ENCODE results near the gene NDFIP2.

NDFIP2 gene

GRCh38 chr13:79480954-79481684 lies at the start of gene NDFIP2:
NDFIP2 (plus strand) TSS chr13:79481155; CDS start chr13:79481204, 49 bp downstream.
- Histone ChIP-seq H3K9ac (ENCODE audit: low read length in 5 of 5) (peak within 1 kb of the TSS; percentile 78 to 91 (median 86)), H3K4me1 (ENCODE audit: control insufficient read depth in 5 of 5, insufficient read depth in 5 of 5, low read length in 5 of 5) (peaks cover 0 to 45% (median 27%) of the 10 kb centered on the region in 5 donors), H3K27ac (ENCODE audit: low read depth, low read length) (peak within 1 kb of the TSS; percentile 64), H3K27me3 (ENCODE audit: control insufficient read depth in 5 of 5, insufficient read depth in 4 of 5, low read length in 5 of 5) (no peaks in the 10 kb centered on the region), H3K4me3 (ENCODE audit: low read depth in 1 of 5, low read length in 5 of 5) (peak within 1 kb of the TSS; percentile 86 to 97 (median 91)), H3K9me3 (ENCODE audit: control insufficient read depth in 5 of 5, low read length in 5 of 5) (no peaks in the 10 kb centered on the region), H3K36me3 (ENCODE audit: control insufficient read depth in 5 of 5, insufficient read depth in 5 of 5, low read length in 5 of 5) (no peaks in the 10 kb centered on the region)

GRCh38 chr13:79432086-79432485 lies 48.9 kb upstream of the NDFIP2 start:
- H3K27me3 ChIP-seq (ENCODE audit: control insufficient read depth in 5 of 5, insufficient read depth in 4 of 5, low read length in 5 of 5) = no peaks in the 10 kb centered on the region
- no peak overlapping the region for H3K27ac ChIP-seq (ENCODE audit: low read depth, low read length)
- H3K36me3 ChIP-seq (ENCODE audit: control insufficient read depth in 5 of 5, insufficient read depth in 5 of 5, low read length in 5 of 5) = no peaks in the 10 kb centered on the region
- no peaks in the 10 kb centered on the region for H3K9me3 ChIP-seq (ENCODE audit: control insufficient read depth in 5 of 5, low read length in 5 of 5)
- H3K4me1 ChIP-seq (ENCODE audit: control insufficient read depth in 5 of 5, insufficient read depth in 5 of 5, low read length in 5 of 5) = no peaks in the 10 kb centered on the region
- H3K9ac ChIP-seq (ENCODE audit: low read length in 5 of 5) = no peak overlapping the region
- H3K4me3 ChIP-seq (ENCODE audit: low read depth in 1 of 5, low read length in 5 of 5) = no peak overlapping the region

- H3K36me3 ChIP-seq (ENCODE audit: control insufficient read depth in 5 of 5, insufficient read depth in 5 of 5, low read length in 5 of 5) = no peaks in the 10 kb centered on the region
- H3K4me1 ChIP-seq (ENCODE audit: control insufficient read depth in 5 of 5, insufficient read depth in 5 of 5, low read length in 5 of 5) = no peaks in the 10 kb centered on the region
- H3K9me3 ChIP-seq (ENCODE audit: control insufficient read depth in 5 of 5, low read length in 5 of 5) = no peaks in the 10 kb centered on the region
- no peak overlapping the region for H3K27ac ChIP-seq (ENCODE audit: low read depth, low read length)
- H3K9ac ChIP-seq (ENCODE audit: low read length in 5 of 5) = no peak overlapping the region
- H3K4me3 ChIP-seq (ENCODE audit: low read depth in 1 of 5, low read length in 5 of 5) = no peak overlapping the region
- H3K27me3 ChIP-seq (ENCODE audit: control insufficient read depth in 5 of 5, insufficient read depth in 4 of 5, low read length in 5 of 5) = no peaks in the 10 kb centered on the region
Observed at GRCh38 chr13:79432992-79433391, 48.0 kb upstream of the NDFIP2 start.

- no peak overlapping the region for H3K27ac ChIP-seq (ENCODE audit: low read depth, low read length)
- H3K27me3 ChIP-seq (ENCODE audit: control insufficient read depth in 5 of 5, insufficient read depth in 4 of 5, low read length in 5 of 5) = no peaks in the 10 kb centered on the region
- no peak overlapping the region for H3K9ac ChIP-seq (ENCODE audit: low read length in 5 of 5)
- no peaks in the 10 kb centered on the region for H3K9me3 ChIP-seq (ENCODE audit: control insufficient read depth in 5 of 5, low read length in 5 of 5)
- no peaks in the 10 kb centered on the region for H3K36me3 ChIP-seq (ENCODE audit: control insufficient read depth in 5 of 5, insufficient read depth in 5 of 5, low read length in 5 of 5)
- H3K4me1 ChIP-seq (ENCODE audit: control insufficient read depth in 5 of 5, insufficient read depth in 5 of 5, low read length in 5 of 5) = no peaks in the 10 kb centered on the region
- H3K4me3 ChIP-seq (ENCODE audit: low read depth in 1 of 5, low read length in 5 of 5) = no peak overlapping the region
Observed at GRCh38 chr13:79434556-79434955, 46.4 kb upstream of the NDFIP2 start.

- no peaks in the 10 kb centered on the region for H3K36me3 ChIP-seq (ENCODE audit: control insufficient read depth in 5 of 5, insufficient read depth in 5 of 5, low read length in 5 of 5)
- no peaks in the 10 kb centered on the region for H3K4me1 ChIP-seq (ENCODE audit: control insufficient read depth in 5 of 5, insufficient read depth in 5 of 5, low read length in 5 of 5)
- no peaks in the 10 kb centered on the region for H3K27me3 ChIP-seq (ENCODE audit: control insufficient read depth in 5 of 5, insufficient read depth in 4 of 5, low read length in 5 of 5)
- no peak overlapping the region for H3K4me3 ChIP-seq (ENCODE audit: low read depth in 1 of 5, low read length in 5 of 5)
- H3K9me3 ChIP-seq (ENCODE audit: control insufficient read depth in 5 of 5, low read length in 5 of 5) = no peaks in the 10 kb centered on the region
- no peak overlapping the region for H3K9ac ChIP-seq (ENCODE audit: low read length in 5 of 5)
- H3K27ac ChIP-seq (ENCODE audit: low read depth, low read length) = no peak overlapping the region
Observed at GRCh38 chr13:79435561-79435990, 45.4 kb upstream of the NDFIP2 start.

- Histone ChIP-seq H3K4me3 (ENCODE audit: low read depth in 1 of 5, low read length in 5 of 5) (no peak overlapping the region), H3K27ac (ENCODE audit: low read depth, low read length) (no peak overlapping the region), H3K27me3 (ENCODE audit: control insufficient read depth in 5 of 5, insufficient read depth in 4 of 5, low read length in 5 of 5) (no peaks in the 10 kb centered on the region), H3K4me1 (ENCODE audit: control insufficient read depth in 5 of 5, insufficient read depth in 5 of 5, low read length in 5 of 5) (no peaks in the 10 kb centered on the region), H3K9me3 (ENCODE audit: control insufficient read depth in 5 of 5, low read length in 5 of 5) (no peaks in the 10 kb centered on the region), H3K9ac (ENCODE audit: low read length in 5 of 5) (no peak overlapping the region), H3K36me3 (ENCODE audit: control insufficient read depth in 5 of 5, insufficient read depth in 5 of 5, low read length in 5 of 5) (no peaks in the 10 kb centered on the region)
Observed at GRCh38 chr13:79439275-79439674, 41.7 kb upstream of the NDFIP2 start.

- Histone ChIP-seq H3K9me3 (ENCODE audit: control insufficient read depth in 5 of 5, low read length in 5 of 5) (no peaks in the 10 kb centered on the region), H3K27ac (ENCODE audit: low read depth, low read length) (no peak overlapping the region), H3K4me3 (ENCODE audit: low read depth in 1 of 5, low read length in 5 of 5) (no peak overlapping the region), H3K4me1 (ENCODE audit: control insufficient read depth in 5 of 5, insufficient read depth in 5 of 5, low read length in 5 of 5) (no peaks in the 10 kb centered on the region), H3K9ac (ENCODE audit: low read length in 5 of 5) (no peak overlapping the region), H3K27me3 (ENCODE audit: control insufficient read depth in 5 of 5, insufficient read depth in 4 of 5, low read length in 5 of 5) (no peaks in the 10 kb centered on the region), H3K36me3 (ENCODE audit: control insufficient read depth in 5 of 5, insufficient read depth in 5 of 5, low read length in 5 of 5) (no peaks in the 10 kb centered on the region)
Observed at GRCh38 chr13:79440958-79441528, 39.9 kb upstream of the NDFIP2 start.

- Histone ChIP-seq H3K9ac (ENCODE audit: low read length in 5 of 5) (no peak overlapping the region), H3K36me3 (ENCODE audit: control insufficient read depth in 5 of 5, insufficient read depth in 5 of 5, low read length in 5 of 5) (no peaks in the 10 kb centered on the region), H3K27me3 (ENCODE audit: control insufficient read depth in 5 of 5, insufficient read depth in 4 of 5, low read length in 5 of 5) (no peaks in the 10 kb centered on the region), H3K27ac (ENCODE audit: low read depth, low read length) (no peak overlapping the region), H3K4me1 (ENCODE audit: control insufficient read depth in 5 of 5, insufficient read depth in 5 of 5, low read length in 5 of 5) (no peaks in the 10 kb centered on the region), H3K9me3 (ENCODE audit: control insufficient read depth in 5 of 5, low read length in 5 of 5) (no peaks in the 10 kb centered on the region), H3K4me3 (ENCODE audit: low read depth in 1 of 5, low read length in 5 of 5) (no peak overlapping the region)
Observed at GRCh38 chr13:79442221-79442620, 38.7 kb upstream of the NDFIP2 start.

GRCh38 chr13:79442706-79443105 lies 38.2 kb upstream of the NDFIP2 start:
- no peaks in the 10 kb centered on the region for H3K4me1 ChIP-seq (ENCODE audit: control insufficient read depth in 5 of 5, insufficient read depth in 5 of 5, low read length in 5 of 5)
- no peak overlapping the region for H3K27ac ChIP-seq (ENCODE audit: low read depth, low read length)
- H3K27me3 ChIP-seq (ENCODE audit: control insufficient read depth in 5 of 5, insufficient read depth in 4 of 5, low read length in 5 of 5) = no peaks in the 10 kb centered on the region

GRCh38 chr13:79445968-79446645 lies 34.8 kb upstream of the NDFIP2 start:
- Histone ChIP-seq H3K27me3 (ENCODE audit: control insufficient read depth in 5 of 5, insufficient read depth in 4 of 5, low read length in 5 of 5) (no peaks in the 10 kb centered on the region), H3K4me3 (ENCODE audit: low read depth in 1 of 5, low read length in 5 of 5) (no peak overlapping the region), H3K36me3 (ENCODE audit: control insufficient read depth in 5 of 5, insufficient read depth in 5 of 5, low read length in 5 of 5) (no peaks in the 10 kb centered on the region), H3K4me1 (ENCODE audit: control insufficient read depth in 5 of 5, insufficient read depth in 5 of 5, low read length in 5 of 5) (no peaks in the 10 kb centered on the region), H3K9ac (ENCODE audit: low read length in 5 of 5) (no peak overlapping the region), H3K27ac (ENCODE audit: low read depth, low read length) (no peak overlapping the region), H3K9me3 (ENCODE audit: control insufficient read depth in 5 of 5, low read length in 5 of 5) (no peaks in the 10 kb centered on the region)

More at GRCh38 chr13:79442706-79443105, 38.2 kb upstream of the NDFIP2 start:
- Histone ChIP-seq H3K4me3 (ENCODE audit: low read depth in 1 of 5, low read length in 5 of 5) (no peak overlapping the region), H3K9ac (ENCODE audit: low read length in 5 of 5) (no peak overlapping the region), H3K36me3 (ENCODE audit: control insufficient read depth in 5 of 5, insufficient read depth in 5 of 5, low read length in 5 of 5) (no peaks in the 10 kb centered on the region), H3K9me3 (ENCODE audit: control insufficient read depth in 5 of 5, low read length in 5 of 5) (no peaks in the 10 kb centered on the region)
